PC-3 (cell line): Measurements from ENCODE around the gene IGFLR1. TPM values are rescaled to one million over a fixed set of nuclear protein-coding genes. Genes with fewer than 3 reads are reported as not detected.
"Not testable (repeated sequence)": the region's sequence is repeated elsewhere in the genome, so short reads cannot be mapped to it uniquely, and the experiment has no call there.

Experiments used
- ATAC-seq: fragments of 200-7000 bp; cut with Tn5 transposase; 2 replicates; pipeline ENCODE4 v1.9.1; 2020; ENCODE audit warnings: mild to moderate bottlenecking, moderate library complexity
- BruUV-seq: library from RNA; stranded (reverse); fragments of 400-500 nt; replicated peaks from 2 replicates; lab custom pipeline; 2021; lab: Mats Ljungman, UMichigan
- CTCF ChIA-PET: fragments of 300-600 bp; sonication (Branson Sonifier 250); formaldehyde crosslinking; loops from one replicate; lab custom pipeline; 2022; ENCODE audit warnings: antibody characterized with exemption; lab: Charles Lee
- POLR2A ChIA-PET: fragments of 300-600 bp; sonication (Branson Sonifier 250); formaldehyde crosslinking; loops from one replicate; lab custom pipeline; 2022; ENCODE audit warnings: antibody characterized with exemption; ENCODE audit not compliant: unreplicated experiment; lab: Charles Lee
- DNase-seq: peaks from one replicate; pipeline ENCODE4 v3.0.0-alpha.2; 2015
- H2AFZ ChIP-seq: fragments of 300-600 bp; sonication (generic); 2 replicates; pipeline ENCODE4 v1.6.0; 2016; ENCODE audit warnings: antibody characterized with exemption, low read length
- H3F3A ChIP-seq: fragments of 300-600 bp; sonication (generic); one replicate; pipeline ENCODE4 v1.6.0; 2017; ENCODE audit warnings: antibody characterized with exemption, low read length, control low read depth, mild to moderate bottlenecking; ENCODE audit not compliant: unreplicated experiment
- H3K27ac ChIP-seq: fragments of 300-600 bp; sonication (generic); 2 replicates; pipeline ENCODE4 v1.5.1; 2016; ENCODE audit warnings: mild to moderate bottlenecking, low read length
- H3K27me3 ChIP-seq: fragments of 300-600 bp; sonication (generic); 2 replicates; pipeline ENCODE4 v1.6.1; 2016; ENCODE audit warnings: low read length, mixed read lengths
- H3K36me3 ChIP-seq: fragments of 300-600 bp; sonication (generic); 2 replicates; pipeline ENCODE4 v1.6.1; 2016; ENCODE audit warnings: low read depth, mixed run types, low read length, mixed read lengths
- H3K4me1 ChIP-seq: fragments of 300-600 bp; sonication (generic); 2 replicates; pipeline ENCODE4 v1.5.1; 2016; ENCODE audit warnings: low read length; ENCODE audit not compliant: insufficient read depth
- H3K4me2 ChIP-seq: fragments of 300-600 bp; sonication (generic); 2 replicates; pipeline ENCODE4 v1.6.0; 2016; ENCODE audit warnings: low read length
- H3K4me3 ChIP-seq: fragments of 300-600 bp; sonication (generic); 2 replicates; pipeline ENCODE4 v1.5.1; 2016; ENCODE audit warnings: mild to moderate bottlenecking, low read length, mixed read lengths
- H3K79me2 ChIP-seq: fragments of 300-600 bp; sonication (generic); 2 replicates; pipeline ENCODE4 v1.6.1; 2017; ENCODE audit warnings: low read length, mixed read lengths
- H3K9ac ChIP-seq: fragments of 300-600 bp; sonication (generic); 2 replicates; pipeline ENCODE4 v1.6.0; 2016; ENCODE audit warnings: mild to moderate bottlenecking, low read length
- H3K9me2 ChIP-seq: fragments of 300-600 bp; sonication (generic); replicated peaks from 2 replicates; pipeline ENCODE4 v1.6.1; 2016; ENCODE audit warnings: mixed run types, low read length, mixed read lengths
- H3K9me3 ChIP-seq: fragments of 300-600 bp; sonication (generic); 2 replicates; pipeline ENCODE4 v1.6.1; 2016; ENCODE audit warnings: low read length, mixed read lengths
- H4K20me1 ChIP-seq: fragments of 300-600 bp; sonication (generic); 2 replicates; pipeline ENCODE4 v1.6.1; 2016; ENCODE audit warnings: low read length, mixed read lengths
- EZH2 ChIP-seq: fragments of 300-600 bp; sonication (generic); IDR thresholded peaks from one replicate; pipeline ENCODE4 v1.6.1; 2017; ENCODE audit warnings: antibody characterized with exemption, mild to moderate bottlenecking, low read length; ENCODE audit not compliant: unreplicated experiment
- EZH2phosphoT487 ChIP-seq: fragments of 300-600 bp; sonication (generic); IDR thresholded peaks from 2 replicates; pipeline ENCODE4 v1.6.1; 2018; ENCODE audit warnings: mild to moderate bottlenecking, antibody characterized with exemption, low read length, borderline replicate concordance
- intact Hi-C: fragments of 100-400 bp; cut with micrococcal nuclease; formaldehyde crosslinking; loops from 2 replicates; pipeline ENCODE4 v1.9.0; 2023
- total RNA-seq: library from RNA; depleted of rRNA; stranded (reverse); fragments of >200 nt; gene quantifications from 2 replicates; pipeline ENCODE4 v1.2.3, GENCODE V29; 2014
- TF ChIP-seq, protein P1 (sequence below): fragments of 300-600 bp; sonication (generic); conservative IDR thresholded peaks from 2 replicates; pipeline ENCODE4 v1.5.1; 2017; ENCODE audit warnings: antibody characterized with exemption, low read depth, mild to moderate bottlenecking, low read length

IGFLR1 gene
- total RNA-seq, 1 experiment from 2014 or later: 9.3 TPM

DNA sequence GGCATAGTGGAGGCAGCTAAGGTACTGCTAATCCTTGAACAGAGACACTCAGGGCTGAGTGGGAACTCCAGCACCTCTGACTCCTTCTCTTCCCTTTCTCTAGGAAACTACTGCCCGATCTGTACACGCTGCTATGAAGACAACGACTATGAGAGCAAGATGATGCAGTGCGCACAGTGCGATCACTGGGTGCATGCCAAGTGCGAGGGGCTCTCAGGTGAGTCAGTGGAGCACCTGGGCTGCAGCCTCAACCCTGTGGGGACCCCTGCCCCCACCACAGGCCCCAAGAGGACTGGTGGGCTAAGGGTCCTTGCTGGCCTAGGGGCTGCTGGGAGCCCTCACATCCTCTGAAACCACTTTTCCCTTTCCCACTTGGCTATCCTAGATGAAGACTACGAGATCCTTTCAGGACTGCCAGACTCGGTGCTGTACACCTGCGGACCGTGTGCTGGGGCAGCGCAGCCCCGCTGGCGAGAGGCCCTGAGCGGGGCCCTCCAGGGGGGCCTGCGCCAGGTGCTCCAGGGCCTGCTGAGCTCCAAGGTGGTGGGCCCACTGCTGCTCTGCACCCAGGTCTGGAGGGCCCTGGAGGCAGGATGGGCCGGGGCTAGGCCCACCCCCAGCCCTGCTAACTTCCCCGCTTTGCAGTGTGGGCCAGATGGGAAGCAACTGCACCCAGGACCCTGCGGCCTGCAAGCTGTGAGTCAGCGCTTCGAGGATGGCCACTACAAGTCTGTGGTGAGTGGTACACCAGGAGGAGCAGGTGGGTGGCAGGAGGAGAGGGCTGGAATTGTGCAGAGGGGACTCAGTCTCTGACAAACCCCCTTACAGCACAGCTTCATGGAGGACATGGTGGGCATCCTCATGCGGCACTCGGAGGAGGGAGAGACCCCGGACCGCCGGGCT, 14.9 kb downstream of the IGFLR1 start:
- H3K9me2 ChIP-seq: no peaks in the 10 kb centered on the region
- no peaks in the 10 kb centered on the region for H3K27me3 ChIP-seq
- no TSS peak for BruUV-seq
- TF ChIP-seq EZH2phosphoT487: no peak
- no peak for TF ChIP-seq EZH2
- TF ChIP-seq, protein P1, sequence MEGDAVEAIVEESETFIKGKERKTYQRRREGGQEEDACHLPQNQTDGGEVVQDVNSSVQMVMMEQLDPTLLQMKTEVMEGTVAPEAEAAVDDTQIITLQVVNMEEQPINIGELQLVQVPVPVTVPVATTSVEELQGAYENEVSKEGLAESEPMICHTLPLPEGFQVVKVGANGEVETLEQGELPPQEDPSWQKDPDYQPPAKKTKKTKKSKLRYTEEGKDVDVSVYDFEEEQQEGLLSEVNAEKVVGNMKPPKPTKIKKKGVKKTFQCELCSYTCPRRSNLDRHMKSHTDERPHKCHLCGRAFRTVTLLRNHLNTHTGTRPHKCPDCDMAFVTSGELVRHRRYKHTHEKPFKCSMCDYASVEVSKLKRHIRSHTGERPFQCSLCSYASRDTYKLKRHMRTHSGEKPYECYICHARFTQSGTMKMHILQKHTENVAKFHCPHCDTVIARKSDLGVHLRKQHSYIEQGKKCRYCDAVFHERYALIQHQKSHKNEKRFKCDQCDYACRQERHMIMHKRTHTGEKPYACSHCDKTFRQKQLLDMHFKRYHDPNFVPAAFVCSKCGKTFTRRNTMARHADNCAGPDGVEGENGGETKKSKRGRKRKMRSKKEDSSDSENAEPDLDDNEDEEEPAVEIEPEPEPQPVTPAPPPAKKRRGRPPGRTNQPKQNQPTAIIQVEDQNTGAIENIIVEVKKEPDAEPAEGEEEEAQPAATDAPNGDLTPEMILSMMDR: no peak
- H3K9me3 ChIP-seq: no peaks in the 10 kb centered on the region
- POLR2A ChIA-PET: no interaction called here
- no peaks in the 10 kb centered on the region for H3K79me2 ChIP-seq
- DNase-seq (no peak), ATAC-seq (no peak)
- no peak overlapping the region for H2AFZ ChIP-seq
- H3K4me2 ChIP-seq: no peak overlapping the region
- H3K4me3 ChIP-seq: no peak overlapping the region
- H3K4me1 ChIP-seq: no peaks in the 10 kb centered on the region
- CTCF ChIA-PET: no interaction called here
- no peaks in the 10 kb centered on the region for H4K20me1 ChIP-seq
- intact Hi-C loops: no loop called here
- H3K9ac ChIP-seq: no peak overlapping the region
- H3K27ac ChIP-seq: no peak overlapping the region
- H3K36me3 ChIP-seq: peaks cover 5% of the 10 kb centered on the region
- no peaks in the 10 kb centered on the region for H3F3A ChIP-seq

DNA sequence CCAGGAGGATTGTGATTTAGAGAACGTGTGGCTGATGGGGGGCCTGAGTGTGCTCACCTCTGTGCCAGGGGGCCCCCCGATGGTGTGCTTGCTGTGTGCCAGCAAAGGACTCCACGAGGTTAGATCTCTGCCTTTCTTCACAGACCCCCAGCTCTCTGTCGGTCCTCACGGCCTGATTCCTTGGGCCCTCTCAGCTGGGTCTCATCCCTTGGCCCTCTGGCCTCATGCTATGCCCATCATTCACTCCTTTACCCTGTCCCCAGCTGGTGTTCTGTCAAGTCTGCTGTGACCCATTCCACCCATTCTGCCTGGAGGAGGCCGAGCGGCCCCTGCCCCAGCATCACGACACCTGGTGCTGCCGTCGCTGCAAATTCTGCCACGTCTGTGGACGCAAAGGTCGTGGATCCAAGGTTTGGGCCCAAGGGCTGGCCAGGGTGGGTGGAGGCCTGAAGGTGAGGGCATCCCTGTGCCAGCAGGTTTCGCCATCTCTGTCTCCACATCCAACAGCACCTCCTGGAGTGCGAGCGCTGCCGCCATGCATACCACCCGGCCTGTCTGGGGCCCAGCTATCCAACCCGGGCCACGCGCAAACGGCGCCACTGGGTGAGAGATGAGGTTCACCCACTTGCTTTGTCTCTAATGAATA, 16.9 kb downstream of the IGFLR1 start:
- DNase-seq: no peak
- Histone ChIP-seq H3K4me3 (no peak overlapping the region), H3K27me3 (no peaks in the 10 kb centered on the region), H3K79me2 (no peaks in the 10 kb centered on the region), H4K20me1 (no peaks in the 10 kb centered on the region), H3K4me1 (no peaks in the 10 kb centered on the region), H3K9me3 (no peaks in the 10 kb centered on the region), H2AFZ (no peak overlapping the region), H3K36me3 (peaks cover 5% of the 10 kb centered on the region), H3K4me2 (no peak overlapping the region), H3K9me2 (no peaks in the 10 kb centered on the region), H3F3A (no peaks in the 10 kb centered on the region), H3K27ac (no peak overlapping the region), H3K9ac (no peak overlapping the region)
- ChIA-PET POLR2A (no interaction called here), CTCF (no interaction called here)
- intact Hi-C loops: no loop called here
- TF ChIP-seq, protein P1: no peak
- no TSS peak for BruUV-seq
- no peak for ATAC-seq

DNA sequence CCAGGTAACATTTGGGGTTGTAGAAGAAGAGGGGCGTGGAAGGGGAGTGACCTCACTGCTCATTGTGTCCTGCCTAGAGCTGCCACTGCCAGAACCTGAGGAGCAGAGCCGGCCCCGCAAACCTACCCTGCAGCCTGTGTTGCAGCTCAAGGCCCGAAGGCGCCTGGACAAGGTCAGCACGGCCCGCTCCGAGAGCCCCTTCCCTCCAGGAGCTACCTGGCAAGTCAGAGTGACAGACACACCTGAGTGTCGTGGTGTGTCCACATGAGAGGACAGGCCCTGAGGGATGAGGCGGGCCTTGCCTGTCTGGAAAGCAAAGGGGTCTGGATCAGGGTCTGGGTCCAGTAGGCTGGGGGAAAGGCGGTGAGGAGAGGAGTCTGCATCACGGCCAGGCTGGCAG, 17.7 kb downstream of the IGFLR1 start:
- DNase-seq: no peak
- ATAC-seq: no peak
- no peaks in the 10 kb centered on the region for H3K27me3 ChIP-seq
- TF ChIP-seq EZH2 (no peak), EZH2phosphoT487 (no peak)
- TF ChIP-seq, protein P1: no peak
- H3F3A ChIP-seq: no peaks in the 10 kb centered on the region
- no peak overlapping the region for H3K27ac ChIP-seq
- intact Hi-C loops: no loop called here
- H3K4me1 ChIP-seq: 0 out of 2 replicates have a peak, but pooled peaks cover under 1% of the 10 kb centered on the region
- 0 out of 2 replicates have a peak, but pooled peaks cover 3% of the 10 kb centered on the region for H4K20me1 ChIP-seq
- H2AFZ ChIP-seq: no peak overlapping the region
- no peak overlapping the region for H3K4me3 ChIP-seq
- POLR2A ChIA-PET: no interaction called here
- peaks cover 5% of the 10 kb centered on the region for H3K36me3 ChIP-seq
- CTCF ChIA-PET: no interaction called here
- no peak overlapping the region for H3K4me2 ChIP-seq
- no peaks in the 10 kb centered on the region for H3K9me3 ChIP-seq
- no peak overlapping the region for H3K9ac ChIP-seq
- BruUV-seq: no TSS peak
- no peaks in the 10 kb centered on the region for H3K9me2 ChIP-seq
- H3K79me2 ChIP-seq: peaks cover 7% of the 10 kb centered on the region

DNA sequence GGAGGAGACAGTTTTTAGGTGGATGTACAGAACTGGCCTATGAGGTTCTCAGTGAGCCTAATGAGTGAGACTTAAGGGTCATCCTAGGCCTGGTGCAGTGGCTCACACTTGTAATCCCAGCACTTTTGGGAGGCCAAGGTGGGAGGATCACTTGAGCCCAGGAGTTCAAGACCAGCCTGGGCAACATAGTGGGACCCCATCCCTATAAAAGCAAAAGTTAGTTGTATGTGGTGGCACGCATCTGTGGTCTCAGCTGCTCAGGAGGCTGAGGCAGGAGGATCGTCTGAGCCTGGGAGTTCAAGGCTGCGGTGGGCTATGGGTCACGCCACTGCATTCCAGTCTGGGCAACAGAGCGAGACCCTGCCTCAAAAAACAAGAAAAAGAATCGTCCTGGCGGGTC, 18.1 kb downstream of the IGFLR1 start:
- ATAC-seq, H3K27me3 ChIP-seq, H3K9ac ChIP-seq, H3F3A ChIP-seq, H3K27ac ChIP-seq, POLR2A ChIA-PET, H3K4me3 ChIP-seq, DNase-seq, intact Hi-C loops, CTCF ChIA-PET, H3K9me3 ChIP-seq, H3K4me2 ChIP-seq, H3K4me1 ChIP-seq, H3K36me3 ChIP-seq, BruUV-seq, H2AFZ ChIP-seq, H4K20me1 ChIP-seq, H3K9me2 ChIP-seq: not testable (repeated sequence)
- peaks cover 12% of the 10 kb centered on the region for H3K79me2 ChIP-seq
